Activated naive CD8-positive, alpha-beta T cell treated with anti-CD3 and anti-CD28 coated beads, Interleukin-2, amount 50 U/mL, for 16 hours (primary cell): ENCODE data around the gene SLX4IP.
"Not testable (repeated sequence)": the region's sequence is repeated elsewhere in the genome, so short reads cannot be mapped to it uniquely, and the experiment has no call there.

Experiments used
- DNase-seq: peaks from one replicate; pipeline ENCODE4 v3.0.0-alpha.2; 2020; ENCODE audit warnings: low read depth, low spot score

SLX4IP gene

DNA sequence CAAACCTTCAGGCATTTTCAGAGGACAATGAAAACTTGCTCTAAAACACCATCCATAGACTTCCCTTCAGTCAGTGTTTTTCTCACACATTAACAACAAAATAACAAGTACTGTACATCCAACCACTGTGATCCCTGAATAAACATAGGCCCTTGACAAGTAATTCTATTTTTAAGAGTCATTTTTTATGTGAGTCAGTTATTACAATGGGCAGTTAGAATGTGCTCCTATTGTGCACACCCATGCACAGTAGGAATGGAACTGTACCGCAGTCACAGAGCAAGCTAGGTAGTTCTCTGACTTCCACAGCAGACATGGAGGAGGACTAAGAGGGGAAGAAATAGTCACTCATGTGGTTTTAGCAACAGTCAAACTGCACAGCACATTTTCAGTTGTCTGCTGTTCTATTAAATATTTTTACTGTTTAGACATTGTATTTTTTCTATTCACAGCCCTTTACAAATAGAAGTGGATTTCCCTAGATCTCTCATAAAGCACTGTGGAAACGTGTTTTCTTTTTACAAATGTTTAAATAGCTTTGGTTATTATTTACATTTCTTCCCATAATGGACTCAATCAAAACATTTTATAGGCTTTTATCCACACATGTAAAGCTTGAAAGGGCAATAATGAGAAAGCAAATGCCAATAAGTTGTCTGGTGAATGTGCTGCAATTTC, 138.3 kb downstream of the SLX4IP start:
- DNase-seq = no peak

DNA sequence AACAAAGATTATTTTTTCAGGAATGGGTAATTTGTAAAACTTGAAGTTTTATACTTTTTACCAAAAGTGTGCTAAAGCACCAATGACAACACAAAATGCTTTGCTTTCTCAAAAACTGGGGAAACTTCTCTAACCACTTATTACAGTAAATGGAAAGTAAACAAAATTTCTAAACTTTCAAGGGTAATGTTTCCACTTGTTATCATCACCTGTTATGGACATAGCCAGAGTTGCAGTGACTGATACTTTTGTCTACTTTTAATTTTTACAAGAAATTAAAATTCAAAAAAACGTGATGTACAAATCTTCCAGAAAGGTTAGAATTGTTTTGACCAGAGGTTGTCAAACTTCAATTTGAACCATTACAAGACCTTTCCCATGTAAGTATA, 138.8 kb downstream of the SLX4IP start:
- no peak for DNase-seq

DNA sequence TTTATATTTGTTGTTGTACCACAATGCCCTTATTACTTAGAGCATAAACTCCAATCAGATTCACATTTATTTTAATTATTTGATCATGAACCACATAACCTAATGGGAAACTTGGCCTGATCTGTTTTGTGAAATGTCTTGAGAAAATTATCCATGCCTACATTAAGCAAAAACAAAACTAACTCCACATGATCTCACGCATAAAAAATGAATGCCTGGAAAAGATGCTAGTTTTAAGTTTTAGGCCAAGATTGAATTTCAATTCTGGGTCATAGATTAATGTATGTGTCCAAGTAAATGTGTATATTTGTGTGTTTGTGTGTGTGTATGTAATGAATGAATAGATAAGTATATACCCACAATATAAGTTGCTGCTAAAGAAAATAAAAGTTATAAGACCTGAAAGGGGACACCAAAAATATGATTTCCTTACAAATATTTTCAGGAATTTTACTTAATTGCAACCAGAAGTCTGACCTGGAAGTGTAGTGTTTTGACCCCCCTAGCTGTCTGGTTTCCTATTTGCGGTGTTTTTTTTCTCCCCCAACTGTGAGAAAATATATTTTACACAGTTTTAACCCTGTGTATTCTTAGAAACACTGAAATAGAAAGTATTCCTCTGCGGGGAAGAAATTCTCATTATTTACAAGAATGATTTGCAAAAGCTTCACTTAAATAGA, 141.4 kb downstream of the SLX4IP start:
- no peak for DNase-seq

DNA sequence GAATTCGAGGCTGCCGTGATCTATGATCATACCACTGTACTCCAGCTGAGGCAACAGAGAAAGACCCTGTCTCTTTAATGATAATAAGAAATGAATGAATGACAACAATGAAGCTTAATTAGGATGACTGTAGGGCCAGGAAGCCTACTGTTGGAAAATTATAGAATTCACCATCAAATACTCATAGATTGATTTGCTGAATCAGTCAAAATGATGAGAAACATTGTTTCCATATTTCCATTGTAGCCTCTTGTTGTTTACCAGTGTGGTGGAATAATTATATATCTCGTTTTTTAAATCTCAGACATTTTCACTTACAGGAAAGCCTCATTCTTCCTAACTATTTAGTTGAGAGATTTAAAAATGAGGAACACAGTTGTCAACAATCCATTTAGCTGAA, 142.5 kb downstream of the SLX4IP start:
- no peak for DNase-seq

DNA sequence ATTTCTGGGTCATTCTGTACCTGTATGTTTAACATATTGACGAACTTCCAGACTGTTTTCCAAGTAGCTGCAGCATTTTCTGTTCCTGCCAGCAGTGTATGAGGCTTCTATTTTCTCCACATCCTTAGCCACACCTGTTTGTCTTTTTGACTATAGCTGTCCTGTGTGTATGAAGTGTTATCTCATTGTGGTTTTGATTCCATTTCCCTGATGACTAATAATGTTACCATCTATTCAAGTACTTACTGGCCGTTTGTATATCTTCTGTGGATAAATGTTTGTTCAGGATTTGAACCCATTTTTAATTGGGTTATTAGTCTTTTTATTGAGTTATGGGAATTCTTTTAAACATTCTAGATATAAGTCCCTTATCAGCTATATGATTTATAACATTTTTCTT, 143.5 kb downstream of the SLX4IP start:
- DNase-seq = no peak

DNA sequence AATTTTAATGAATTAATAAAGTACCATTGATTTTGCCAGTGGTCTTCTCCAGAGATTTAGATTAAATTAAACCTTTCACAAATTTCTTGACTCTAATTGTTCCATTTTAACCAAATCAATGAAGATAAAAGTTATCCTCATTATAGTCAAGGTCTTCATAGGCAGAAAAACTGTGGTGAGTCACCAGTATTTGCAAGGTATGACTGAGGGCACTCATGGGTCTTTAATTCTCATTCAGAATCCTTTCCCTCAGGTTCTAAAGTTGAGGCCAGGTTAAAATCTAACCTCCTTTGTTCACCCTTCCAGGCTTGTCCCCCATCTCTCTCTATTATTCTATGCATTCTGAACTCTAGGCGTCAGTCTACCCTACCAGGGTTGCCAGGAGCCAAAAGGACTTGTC, 144.8 kb downstream of the SLX4IP start:
- no peak for DNase-seq

DNA sequence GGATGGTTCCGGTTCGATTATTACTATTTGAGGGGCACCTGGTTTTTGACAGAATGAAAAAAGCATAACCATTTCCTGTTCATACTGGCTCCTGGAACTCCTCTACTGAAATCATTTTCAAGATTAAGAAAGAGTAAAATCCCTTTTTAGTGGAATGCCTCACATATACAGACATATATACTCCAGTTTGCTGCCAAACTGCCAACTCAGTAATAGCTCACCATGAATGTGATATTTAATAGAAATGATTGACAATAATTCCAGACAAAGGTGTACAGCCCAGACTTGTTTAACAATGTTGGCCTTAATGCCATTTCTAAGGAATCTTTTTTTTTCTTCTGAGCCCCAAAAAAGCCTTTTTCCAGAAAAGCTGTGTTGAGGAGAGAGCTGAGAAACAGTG, 145.6 kb downstream of the SLX4IP start:
- DNase-seq = no peak

DNA sequence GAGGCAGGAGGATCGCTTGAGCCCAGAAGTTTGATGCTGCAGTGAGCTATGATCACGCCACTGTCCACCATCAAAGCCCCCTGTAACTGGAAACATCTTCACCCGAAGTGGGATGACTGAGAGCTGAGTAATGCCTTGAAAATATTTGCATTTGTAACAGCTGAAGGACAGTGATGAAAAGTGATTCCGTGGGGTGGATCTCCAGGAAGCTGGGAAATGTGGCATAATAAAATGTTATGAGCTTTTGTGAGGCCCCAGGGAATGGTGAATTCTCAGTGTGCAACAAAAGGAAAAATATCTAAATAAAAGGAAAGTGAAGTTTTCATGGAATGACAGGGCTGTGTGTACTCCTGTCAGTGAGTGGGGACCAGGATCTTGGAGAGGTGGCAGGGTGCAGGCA, 146.7 kb downstream of the SLX4IP start:
- DNase-seq = no peak

DNA sequence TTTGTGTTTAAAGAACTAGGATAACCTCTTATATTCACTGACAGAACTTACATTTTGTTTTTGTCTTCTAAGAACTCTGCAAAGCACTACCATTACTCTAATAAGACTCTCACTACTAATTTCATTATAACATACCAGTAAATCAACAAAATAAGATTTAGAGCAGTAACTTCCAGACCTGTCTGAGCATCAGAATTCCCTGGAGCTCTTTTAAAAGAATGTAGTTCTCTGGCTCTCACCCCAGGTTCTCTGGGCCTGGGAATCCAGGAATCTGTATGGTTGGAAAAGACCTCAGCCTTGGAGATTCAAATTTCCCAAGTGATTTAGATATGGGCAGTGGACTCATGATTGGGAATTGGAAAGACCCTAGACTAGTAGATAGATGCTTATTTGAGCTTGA, 149.3 kb downstream of the SLX4IP start:
- no peak for DNase-seq

DNA sequence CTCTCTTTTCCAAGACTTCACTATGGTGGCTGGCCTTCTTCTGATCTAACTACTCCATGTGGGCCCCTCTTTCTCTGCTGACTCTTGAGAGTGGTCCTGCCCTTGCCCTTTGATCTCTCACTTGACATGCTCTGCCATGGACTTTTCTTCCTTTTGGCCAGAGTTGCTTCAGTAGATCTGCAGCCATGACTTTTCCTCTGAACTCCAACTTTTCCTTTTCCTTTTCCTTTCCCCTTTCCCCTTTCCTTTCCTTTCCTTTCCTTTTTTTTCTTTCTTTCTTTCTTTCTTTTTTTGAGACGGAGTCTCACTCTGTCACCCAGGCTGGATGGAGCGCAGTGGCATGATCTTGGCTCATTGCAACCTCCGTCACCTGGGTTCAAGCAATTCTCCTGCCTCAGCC, 150.2 kb downstream of the SLX4IP start:
- DNase-seq = no peak

DNA sequence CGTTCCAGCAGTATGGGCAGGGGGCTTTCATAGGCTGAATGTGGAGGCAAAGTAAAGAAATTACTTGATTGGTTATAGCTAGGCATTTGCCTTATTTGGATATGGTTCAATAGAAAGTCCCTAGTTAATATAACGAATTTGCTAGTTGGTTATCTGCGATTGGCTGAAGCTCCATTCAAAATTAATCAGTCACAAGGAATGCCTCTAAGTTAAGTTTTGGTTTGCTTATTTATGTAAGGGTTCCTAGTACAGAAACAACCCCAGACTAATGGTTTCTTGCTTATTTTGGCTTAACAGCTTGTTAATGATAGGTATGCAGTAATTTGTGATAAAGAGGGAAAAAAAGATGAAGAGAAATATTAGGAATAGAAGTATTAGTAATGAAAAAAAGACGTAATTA, 151.2 kb downstream of the SLX4IP start:
- no peak for DNase-seq

DNA sequence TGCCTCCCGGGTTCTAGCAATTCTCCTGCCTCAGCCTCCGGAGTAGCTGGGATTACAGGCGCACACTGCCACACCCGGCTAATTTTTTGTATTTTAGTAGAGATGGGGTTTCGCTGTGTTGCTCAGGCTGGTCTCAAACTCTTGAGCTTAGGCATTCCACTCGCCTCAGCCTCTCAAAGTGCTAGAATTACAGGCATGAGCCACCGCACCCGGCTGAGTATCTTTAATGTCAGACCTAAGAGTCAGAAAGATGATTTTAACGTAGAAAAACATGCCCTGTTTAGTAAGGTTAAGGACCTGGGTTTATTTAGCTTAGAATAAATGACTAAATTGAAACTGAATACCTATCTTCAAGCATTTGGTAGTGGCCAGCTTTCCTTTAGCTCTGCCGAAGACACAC, 155.3 kb downstream of the SLX4IP start:
- not testable (repeated sequence) for DNase-seq

DNA sequence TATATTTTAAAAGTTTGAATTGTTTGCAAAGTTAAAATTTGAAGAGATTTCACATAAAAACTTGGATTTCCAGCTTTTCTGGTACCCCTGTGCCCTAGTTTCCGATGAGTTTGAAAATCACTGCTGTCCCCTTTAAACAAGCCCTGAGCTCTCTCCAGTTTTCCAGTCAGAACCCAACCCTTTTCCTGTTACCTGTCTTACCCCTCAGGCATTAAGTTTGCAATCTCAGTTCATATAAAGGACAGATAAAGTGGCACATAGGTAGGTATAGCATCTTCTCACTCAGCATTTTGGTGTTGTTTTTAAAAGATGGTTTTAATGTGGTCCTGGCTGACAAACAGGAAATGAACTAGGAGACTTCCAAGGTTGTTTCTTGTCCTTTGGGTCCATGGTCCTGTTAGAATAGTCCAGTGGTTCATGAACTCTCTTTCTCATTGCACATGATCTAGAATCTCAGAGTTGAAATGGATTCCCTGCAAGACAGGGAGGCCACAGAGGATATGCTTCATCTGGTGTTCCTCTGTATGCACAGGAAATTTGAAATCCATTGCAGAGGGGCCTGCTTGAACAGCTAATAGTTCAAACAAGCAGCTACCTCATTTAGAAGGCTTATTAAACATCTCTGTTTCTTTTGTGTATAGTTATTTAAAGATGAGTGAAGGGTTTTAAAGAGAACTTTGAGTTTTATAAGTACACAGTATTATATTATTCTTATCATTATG, 156.0 kb downstream of the SLX4IP start:
- DNase-seq = no peak

DNA sequence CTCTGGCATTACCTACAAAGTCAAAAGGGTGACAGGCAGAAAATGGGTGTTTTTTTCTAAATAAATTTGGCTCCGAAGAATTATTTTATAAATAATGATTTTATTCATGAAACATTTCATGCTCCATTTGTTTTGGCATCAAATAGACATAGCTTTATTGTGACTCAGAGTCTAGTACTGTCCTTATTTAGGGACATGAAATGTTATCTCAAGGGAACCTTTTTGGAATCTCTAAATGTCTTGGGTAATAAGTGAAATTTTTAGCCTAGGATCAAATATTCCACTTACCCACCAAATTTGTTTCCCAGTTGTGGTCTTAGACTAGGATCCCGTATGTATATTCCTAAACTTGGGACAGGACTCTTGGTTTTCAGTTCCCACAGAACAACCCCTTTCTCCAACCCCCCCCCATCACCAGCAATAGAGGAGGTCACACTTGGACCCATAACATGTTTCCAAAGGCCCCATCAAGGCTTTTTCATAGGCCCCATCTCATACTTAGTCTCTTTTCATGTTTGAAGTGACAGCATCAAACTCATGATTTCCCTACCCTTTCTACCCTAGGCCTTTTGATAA, 156.9 kb downstream of the SLX4IP start:
- no peak for DNase-seq

DNA sequence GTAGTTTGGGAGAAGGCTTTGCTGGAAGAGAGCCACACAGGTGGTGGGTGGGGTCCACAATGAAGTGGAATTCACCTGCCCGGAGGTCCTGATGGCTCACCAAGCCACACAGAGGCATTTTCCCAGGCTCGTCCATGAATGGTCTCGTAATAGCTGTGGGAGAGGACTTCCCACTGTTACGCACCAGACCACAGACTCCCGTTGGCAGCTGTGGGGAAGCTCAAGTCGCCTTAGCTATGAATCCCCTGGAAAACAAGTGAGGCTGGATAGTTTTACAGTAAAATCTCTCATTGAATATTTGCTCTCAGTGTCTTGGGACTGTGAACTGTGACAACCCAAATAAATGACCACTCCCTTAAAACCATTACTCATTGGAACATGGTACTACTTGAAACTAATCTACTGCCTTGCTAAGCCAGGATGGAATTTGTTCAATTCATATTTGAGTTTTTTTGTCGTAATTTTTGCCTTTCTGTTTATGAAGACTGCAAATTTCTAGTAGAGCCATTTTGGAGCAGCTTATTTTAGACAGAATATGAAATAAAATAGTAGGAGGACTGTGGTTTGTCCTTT, 159.3 kb downstream of the SLX4IP start:
- DNase-seq = no peak

DNA sequence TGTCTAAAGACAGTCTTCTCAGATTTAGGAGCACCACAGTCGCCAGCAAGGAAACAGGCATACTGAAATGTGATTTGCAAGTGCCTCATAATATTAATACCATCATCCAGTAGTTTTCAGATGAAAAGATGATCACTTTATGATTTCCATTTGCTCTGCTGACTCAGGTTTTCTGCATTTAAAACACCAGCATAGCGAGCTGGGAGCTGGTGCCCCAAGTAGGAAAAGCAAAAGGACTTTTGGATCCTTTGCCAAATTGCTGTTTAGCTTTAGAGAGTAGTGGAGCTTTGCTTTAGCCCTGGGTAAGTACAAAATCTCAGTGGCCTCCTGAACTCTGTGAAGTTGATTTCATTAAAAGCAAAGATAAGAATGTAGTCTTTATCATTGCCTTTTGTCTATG, 160.2 kb downstream of the SLX4IP start:
- no peak for DNase-seq

DNA sequence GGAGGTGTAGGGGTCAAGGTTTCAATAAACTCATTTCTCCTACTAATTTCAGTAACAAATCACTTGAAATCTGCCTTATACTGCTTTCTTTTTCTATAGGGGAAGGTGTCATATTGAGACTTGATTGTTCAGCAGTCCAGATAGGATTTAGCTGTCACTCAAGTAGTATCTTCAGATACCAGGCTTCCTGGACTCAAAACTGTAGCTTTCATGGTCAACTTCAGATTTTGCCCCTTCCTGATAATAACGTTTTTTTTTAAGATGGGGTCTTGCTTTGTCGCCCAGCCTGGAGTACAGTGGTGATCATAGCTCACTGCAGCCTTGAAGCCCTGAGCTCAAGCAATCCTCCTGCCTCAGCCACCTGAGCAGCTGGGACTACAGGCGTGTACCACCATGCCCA, 160.9 kb downstream of the SLX4IP start:
- no peak for DNase-seq

DNA sequence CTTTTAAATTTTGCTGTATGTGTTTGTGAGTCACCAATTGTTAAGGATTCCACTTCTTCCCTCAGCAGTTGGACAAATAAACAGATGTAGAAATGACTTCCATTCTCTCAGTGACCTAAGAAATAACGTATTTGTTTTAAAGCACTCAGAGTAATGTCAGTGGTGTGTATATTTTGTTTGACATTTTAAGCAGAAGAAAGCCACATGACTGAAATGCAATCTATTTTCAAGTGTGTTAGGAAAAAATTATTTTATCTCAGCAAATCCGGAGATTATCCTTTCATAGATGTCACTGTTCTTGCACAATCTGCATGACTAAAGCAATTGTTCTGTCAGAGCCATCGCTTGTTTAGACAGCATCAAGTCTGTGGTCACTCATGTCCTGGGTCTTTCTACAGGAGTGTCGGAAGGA, 161.6 kb downstream of the SLX4IP start:
- DNase-seq = no peak

DNA sequence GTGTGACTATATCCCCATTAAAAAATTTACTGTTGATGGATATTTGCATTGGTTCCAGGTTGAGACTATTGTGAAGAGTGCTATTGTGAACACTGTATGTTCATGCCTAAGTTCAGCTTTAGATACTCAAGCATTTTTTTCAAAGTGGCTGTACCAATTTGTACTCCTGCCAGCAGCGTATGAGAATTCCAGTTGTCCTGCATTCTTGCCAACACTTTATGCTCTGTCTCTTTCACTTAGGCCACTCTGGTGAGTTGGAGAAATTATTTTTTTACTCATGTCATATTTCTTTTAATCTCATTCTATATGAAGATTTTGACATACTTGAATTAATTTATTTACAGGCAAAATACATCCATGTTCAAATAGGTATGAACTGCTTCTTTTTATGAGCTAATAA, 162.5 kb downstream of the SLX4IP start:
- no peak for DNase-seq

DNA sequence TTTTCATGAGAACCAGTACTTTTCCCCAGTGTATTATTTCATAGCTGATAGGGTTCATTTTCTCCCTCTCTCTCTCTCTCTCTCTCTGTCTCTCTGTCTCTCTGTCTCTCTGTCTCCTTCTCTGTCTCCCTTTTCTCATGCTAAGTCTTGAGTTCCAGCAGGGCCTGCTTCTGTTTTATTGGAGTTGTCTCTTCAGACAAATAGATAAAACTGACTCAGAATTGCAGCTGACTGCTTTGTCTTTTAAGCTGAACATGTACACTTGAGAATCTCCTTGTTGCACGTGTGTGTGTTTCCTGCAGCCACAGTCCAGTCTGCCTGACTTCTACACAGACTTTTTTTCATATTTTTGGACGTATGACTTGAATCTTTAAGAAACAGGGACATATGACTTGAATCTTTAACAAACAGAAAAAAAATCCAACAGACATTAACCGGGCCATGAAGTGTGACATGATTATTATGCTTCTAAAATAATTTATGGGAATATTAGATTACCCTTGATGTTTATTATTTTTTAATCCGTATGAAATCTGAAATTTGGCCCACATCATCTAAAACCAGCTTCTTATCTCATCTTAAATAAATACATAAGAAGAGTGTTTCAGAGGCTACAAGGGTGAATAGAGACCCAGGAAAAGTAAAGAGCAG, 167.2 kb downstream of the SLX4IP start:
- DNase-seq = no peak

DNA sequence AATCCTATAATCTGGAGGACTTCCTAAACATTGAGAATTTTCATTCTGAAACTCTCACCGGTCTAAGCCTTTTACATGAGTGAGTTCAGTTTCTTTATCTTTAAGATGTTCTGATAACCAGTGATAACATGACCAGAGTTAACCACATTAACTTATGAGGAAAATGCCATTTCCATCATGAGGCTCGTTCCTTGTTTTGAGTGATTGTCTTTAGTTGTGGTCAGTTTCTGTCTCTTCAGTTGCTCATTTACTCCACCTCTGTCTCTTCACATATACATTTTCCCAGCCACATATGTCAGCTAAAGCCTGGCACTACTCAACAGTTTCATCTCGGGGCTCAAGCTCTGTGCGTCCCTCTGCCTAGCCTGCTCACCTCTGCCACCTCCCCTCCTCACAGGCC, 168.3 kb downstream of the SLX4IP start:
- no peak for DNase-seq
